Measurements from ENCODE around the gene RANBP9. TPM values are rescaled to one million over a fixed set of nuclear protein-coding genes. Genes with fewer than 3 reads are reported as not detected.

RANBP9 gene
- total RNA-seq, 1 experiment from 2014 or later: 44.5 TPM

- BruUV-seq (replicated peaks): no TSS peak
- DNase-seq (ENCODE audit: low read depth, low spot score) (no peak), ATAC-seq (no peak)
- intact Hi-C loops (cut with micrococcal nuclease; ENCODE audit: unreplicated experiment) (no loop called here), in situ Hi-C loops (cut with HindIII; ENCODE audit: low pct_unique_long_range_greater_than_20kb, low sequenced_read_pairs) (no loop called here)
- H3K27ac ChIP-seq (ENCODE audit: low read length): no peak overlapping the region
- H3K4me3 ChIP-seq (ENCODE audit: low read depth in 2 of 2, low read length in 2 of 2): no peak overlapping the region
- H3K36me3 ChIP-seq (ENCODE audit: control insufficient read depth, insufficient read depth, low read length): no peaks in the 10 kb centered on the region
- CTCF ChIA-PET: no interaction called here
- POLR2A ChIA-PET: no interaction called here
- H3K9me3 ChIP-seq (ENCODE audit: control insufficient read depth, insufficient read depth, low read depth, low read length): no peaks in the 10 kb centered on the region
- TF ChIP-seq TCF7L2 (IDR thresholded peaks at IDR 0.05; ENCODE audit: low read depth, low read length) (no peak), SIN3A (IDR thresholded peaks at IDR 0.05; ENCODE audit: borderline replicate concordance, insufficient read depth, low read depth, low read length) (no peak), POLR2AphosphoS5 (IDR thresholded peaks at IDR 0.05; ENCODE audit: low read depth, low read length) (no peak), CTCF (IDR thresholded peaks at IDR 0.05) (no peak), REST (IDR thresholded peaks at IDR 0.05; ENCODE audit: insufficient read depth in 1 of 2, low read depth in 2 of 2, low read length in 1 of 2) (no peak)
- no peaks in the 10 kb centered on the region for H3K27me3 ChIP-seq (ENCODE audit: control insufficient read depth, insufficient read depth, low read length)
- H3K4me1 ChIP-seq (ENCODE audit: control insufficient read depth, insufficient read depth, low read length): peaks cover 11% of the 10 kb centered on the region
Measured at GRCh38 chr6:13662651-13663334, 48.8 kb downstream of the RANBP9 start.

GRCh38 chr6:13661647-13662046 is 50.0 kb downstream of the RANBP9 start:
- TF ChIP-seq POLR2AphosphoS5 (IDR thresholded peaks at IDR 0.05; ENCODE audit: low read depth, low read length) (no peak), REST (IDR thresholded peaks at IDR 0.05; ENCODE audit: insufficient read depth in 1 of 2, low read depth in 2 of 2, low read length in 1 of 2) (no peak), CTCF (IDR thresholded peaks at IDR 0.05) (no peak), TCF7L2 (IDR thresholded peaks at IDR 0.05; ENCODE audit: low read depth, low read length) (no peak), SIN3A (IDR thresholded peaks at IDR 0.05; ENCODE audit: borderline replicate concordance, insufficient read depth, low read depth, low read length) (no peak)
- ChIA-PET POLR2A (no interaction called here), CTCF (no interaction called here)
- H3K4me3 ChIP-seq (ENCODE audit: low read depth in 2 of 2, low read length in 2 of 2): no peak overlapping the region
- BruUV-seq (replicated peaks): no TSS peak
- H3K9me3 ChIP-seq (ENCODE audit: control insufficient read depth, insufficient read depth, low read depth, low read length): no peaks in the 10 kb centered on the region
- no peak overlapping the region for H3K27ac ChIP-seq (ENCODE audit: low read length)
- H3K36me3 ChIP-seq (ENCODE audit: control insufficient read depth, insufficient read depth, low read length): no peaks in the 10 kb centered on the region
- DNase-seq (ENCODE audit: low read depth, low spot score): no peak
- no peak for ATAC-seq
- no peaks in the 10 kb centered on the region for H3K27me3 ChIP-seq (ENCODE audit: control insufficient read depth, insufficient read depth, low read length)
- intact Hi-C loops (cut with micrococcal nuclease; ENCODE audit: unreplicated experiment) (no loop called here), in situ Hi-C loops (cut with HindIII; ENCODE audit: low pct_unique_long_range_greater_than_20kb, low sequenced_read_pairs) (no loop called here)
- H3K4me1 ChIP-seq (ENCODE audit: control insufficient read depth, insufficient read depth, low read length): peaks cover 11% of the 10 kb centered on the region

Data from Panc1 (cell line).